Measurements from ENCODE around the gene AATK. TPM values are rescaled to one million over a fixed set of nuclear protein-coding genes. Genes with fewer than 3 reads are reported as not detected.

Gene AATK
- total and polyA plus RNA-seq, 2 donors (not counting 3 experiments of a cell fraction or from before 2014, with no cell fraction given): 0.69 to 1.00 TPM

- no TSS peak for BruUV-seq (replicated peaks)
- Histone ChIP-seq H3K4me1 (ENCODE audit: control insufficient read depth, extremely low read depth, insufficient read depth, low read length) (no peaks in the 10 kb centered on the region), H2AFZ (ENCODE audit: low read depth, low read length) (no peak overlapping the region), H3K27ac (ENCODE audit: insufficient read depth, low read depth, low read length) (no peak overlapping the region), H3K4me3 (replicated peaks in 1 of 3; ENCODE audit: insufficient read depth in 1 of 3, low read depth in 1 of 3, low read length in 3 of 3) (no peak overlapping the region), H3K9ac (replicated peaks; ENCODE audit: extremely low read depth, insufficient read depth, low read length) (no peak overlapping the region), H3K9me1 (replicated peaks; ENCODE audit: control insufficient read depth, extremely low read depth, insufficient read depth, low read length) (no peaks in the 10 kb centered on the region), H3K79me2 (ENCODE audit: control insufficient read depth, insufficient read depth, low read length) (no peaks in the 10 kb centered on the region), H3K36me3 (ENCODE audit: control insufficient read depth in 2 of 2, extremely low read depth in 1 of 2, insufficient read depth in 2 of 2, low read length in 2 of 2) (no peaks in the 10 kb centered on the region), H3K9me3 (replicated peaks; ENCODE audit: control insufficient read depth, insufficient read depth, low read length) (no peaks in the 10 kb centered on the region), H3K4me2 (ENCODE audit: insufficient read depth, low read length) (no peak overlapping the region), H4K20me1 (replicated peaks; ENCODE audit: control insufficient read depth, extremely low read depth, insufficient read depth, low read length) (no peaks in the 10 kb centered on the region), H3K27me3 (ENCODE audit: control insufficient read depth in 2 of 2, insufficient read depth in 2 of 2, low read length in 2 of 2) (no peaks in the 10 kb centered on the region)
- ChIA-PET POLR2A (no interaction called here), CTCF (interaction anchor here (1.4 kb wide), 1 partner anchor 11 kb away, joined by 3 read pairs; no protein-coding TSS in a partner anchor)
- TF ChIP-seq FOS (IDR thresholded peaks at IDR 0.05; ENCODE audit: borderline replicate concordance, insufficient read depth, low read length) (no peak), POLR2A (IDR thresholded peaks at IDR 0.05; ENCODE audit: low read depth, low read length) (no peak), JUN (IDR thresholded peaks at IDR 0.05; ENCODE audit: borderline replicate concordance, insufficient read depth, insufficient read length, low read depth) (no peak), POLR2AphosphoS5 (IDR thresholded peaks at IDR 0.05; ENCODE audit: insufficient read depth, low read depth, low read length) (no peak), MYC (IDR thresholded peaks at IDR 0.05; ENCODE audit: low read depth, low read length) (no peak), GATA2 (IDR thresholded peaks at IDR 0.05; ENCODE audit: insufficient read depth, insufficient read length, low read depth, low read length) (no peak), EZH2 (IDR thresholded peaks at IDR 0.05; ENCODE audit: borderline replicate concordance, low read depth, low read length, severe bottlenecking) (no peak)
- TF ChIP-seq, protein P1, sequence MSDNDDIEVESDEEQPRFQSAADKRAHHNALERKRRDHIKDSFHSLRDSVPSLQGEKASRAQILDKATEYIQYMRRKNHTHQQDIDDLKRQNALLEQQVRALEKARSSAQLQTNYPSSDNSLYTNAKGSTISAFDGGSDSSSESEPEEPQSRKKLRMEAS (IDR thresholded peaks at IDR 0.05; ENCODE audit: insufficient read depth, insufficient read length): no peak
- TF ChIP-seq, protein P2, sequence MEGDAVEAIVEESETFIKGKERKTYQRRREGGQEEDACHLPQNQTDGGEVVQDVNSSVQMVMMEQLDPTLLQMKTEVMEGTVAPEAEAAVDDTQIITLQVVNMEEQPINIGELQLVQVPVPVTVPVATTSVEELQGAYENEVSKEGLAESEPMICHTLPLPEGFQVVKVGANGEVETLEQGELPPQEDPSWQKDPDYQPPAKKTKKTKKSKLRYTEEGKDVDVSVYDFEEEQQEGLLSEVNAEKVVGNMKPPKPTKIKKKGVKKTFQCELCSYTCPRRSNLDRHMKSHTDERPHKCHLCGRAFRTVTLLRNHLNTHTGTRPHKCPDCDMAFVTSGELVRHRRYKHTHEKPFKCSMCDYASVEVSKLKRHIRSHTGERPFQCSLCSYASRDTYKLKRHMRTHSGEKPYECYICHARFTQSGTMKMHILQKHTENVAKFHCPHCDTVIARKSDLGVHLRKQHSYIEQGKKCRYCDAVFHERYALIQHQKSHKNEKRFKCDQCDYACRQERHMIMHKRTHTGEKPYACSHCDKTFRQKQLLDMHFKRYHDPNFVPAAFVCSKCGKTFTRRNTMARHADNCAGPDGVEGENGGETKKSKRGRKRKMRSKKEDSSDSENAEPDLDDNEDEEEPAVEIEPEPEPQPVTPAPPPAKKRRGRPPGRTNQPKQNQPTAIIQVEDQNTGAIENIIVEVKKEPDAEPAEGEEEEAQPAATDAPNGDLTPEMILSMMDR (IDR thresholded peaks at IDR 0.05; ENCODE audit: extremely low read depth in 1 of 2, insufficient read depth in 1 of 2, low read depth in 1 of 2, low read length in 2 of 2): no peak
- dilution Hi-C loops (cut with MboI; ENCODE audit: extremely low pct_ligation_motif_present, low sequenced_read_pairs): no loop called here
- DNase-seq (ENCODE audit: low read depth, low spot score) (no peak), FAIRE-seq (no peak)
- intact Hi-C loops (cut with micrococcal nuclease): no loop called here
These were observed 53.6 kb downstream of the AATK start for GRCh38 chr17:81112450-81112849.

Measured in endothelial cell of umbilical vein (primary cell).